ENCODE data around the gene HSPB6.

DNA sequence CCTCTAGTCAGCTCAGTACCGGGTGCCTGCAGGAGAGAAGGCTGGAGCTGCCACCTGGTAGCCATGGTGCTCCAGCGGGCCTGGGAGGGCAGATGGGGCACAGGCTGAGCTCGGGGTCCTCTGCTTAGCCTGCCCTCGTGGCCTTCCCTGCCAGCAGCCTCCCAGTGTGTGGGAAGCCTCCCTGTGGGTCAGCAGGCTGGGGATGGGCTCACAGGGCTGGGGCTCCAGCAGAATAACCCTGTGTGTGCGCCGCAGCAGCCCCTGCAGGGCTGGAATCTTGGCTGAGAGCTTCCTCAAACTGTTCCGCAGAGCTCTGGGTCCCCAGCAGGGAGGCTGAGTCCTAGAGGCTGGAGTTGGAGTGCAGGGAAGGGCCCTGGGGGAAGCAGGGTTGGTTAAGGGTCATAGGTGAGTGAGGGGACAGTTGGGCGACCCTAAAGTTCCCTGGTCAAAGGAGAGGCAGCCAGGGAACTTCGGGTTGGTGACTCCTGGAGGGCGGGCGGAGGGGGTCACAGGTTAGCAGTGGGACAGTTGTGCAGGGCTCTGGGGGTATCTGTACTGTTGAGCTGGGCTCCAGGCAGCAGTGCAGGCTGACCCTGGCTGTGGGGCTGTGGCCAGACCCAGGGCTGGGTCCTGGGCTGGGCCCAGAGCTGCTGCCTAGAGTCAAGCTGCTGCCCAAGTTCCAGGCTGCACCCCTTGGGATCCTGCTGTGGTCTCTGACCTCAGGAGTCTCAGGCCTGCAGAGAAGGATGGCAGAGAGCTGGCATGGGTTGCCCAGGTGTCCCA is 32.6 kb upstream of the HSPB6 start:
- TF ChIP-seq, protein P1, sequence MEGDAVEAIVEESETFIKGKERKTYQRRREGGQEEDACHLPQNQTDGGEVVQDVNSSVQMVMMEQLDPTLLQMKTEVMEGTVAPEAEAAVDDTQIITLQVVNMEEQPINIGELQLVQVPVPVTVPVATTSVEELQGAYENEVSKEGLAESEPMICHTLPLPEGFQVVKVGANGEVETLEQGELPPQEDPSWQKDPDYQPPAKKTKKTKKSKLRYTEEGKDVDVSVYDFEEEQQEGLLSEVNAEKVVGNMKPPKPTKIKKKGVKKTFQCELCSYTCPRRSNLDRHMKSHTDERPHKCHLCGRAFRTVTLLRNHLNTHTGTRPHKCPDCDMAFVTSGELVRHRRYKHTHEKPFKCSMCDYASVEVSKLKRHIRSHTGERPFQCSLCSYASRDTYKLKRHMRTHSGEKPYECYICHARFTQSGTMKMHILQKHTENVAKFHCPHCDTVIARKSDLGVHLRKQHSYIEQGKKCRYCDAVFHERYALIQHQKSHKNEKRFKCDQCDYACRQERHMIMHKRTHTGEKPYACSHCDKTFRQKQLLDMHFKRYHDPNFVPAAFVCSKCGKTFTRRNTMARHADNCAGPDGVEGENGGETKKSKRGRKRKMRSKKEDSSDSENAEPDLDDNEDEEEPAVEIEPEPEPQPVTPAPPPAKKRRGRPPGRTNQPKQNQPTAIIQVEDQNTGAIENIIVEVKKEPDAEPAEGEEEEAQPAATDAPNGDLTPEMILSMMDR (IDR thresholded peaks at IDR 0.05): no peak
- TF ChIP-seq POLR2A (IDR thresholded peaks at IDR 0.05): no peak

All from esophagus squamous epithelium (tissue), 4 donors.